A549 treated with DMSO at 1 μM for 4 hours (cell line): ENCODE measurements around the gene RAB8B. TPM values are rescaled to one million over a fixed set of nuclear protein-coding genes. Genes with fewer than 3 reads are reported as not detected.

Source experiments
- total RNA-seq: library from RNA; stranded (reverse); fragments of 200-300 nt; extraction: Qiagen RNA extraction; gene quantifications from 5 replicates; pipeline ENCODE4 v1.2.3, GENCODE V29; 2022; ENCODE audit warnings: low read depth

Gene RAB8B
- 9.9 to 18.8 TPM (median 16.7 TPM) in 5 replicates for total RNA-seq

DNA sequence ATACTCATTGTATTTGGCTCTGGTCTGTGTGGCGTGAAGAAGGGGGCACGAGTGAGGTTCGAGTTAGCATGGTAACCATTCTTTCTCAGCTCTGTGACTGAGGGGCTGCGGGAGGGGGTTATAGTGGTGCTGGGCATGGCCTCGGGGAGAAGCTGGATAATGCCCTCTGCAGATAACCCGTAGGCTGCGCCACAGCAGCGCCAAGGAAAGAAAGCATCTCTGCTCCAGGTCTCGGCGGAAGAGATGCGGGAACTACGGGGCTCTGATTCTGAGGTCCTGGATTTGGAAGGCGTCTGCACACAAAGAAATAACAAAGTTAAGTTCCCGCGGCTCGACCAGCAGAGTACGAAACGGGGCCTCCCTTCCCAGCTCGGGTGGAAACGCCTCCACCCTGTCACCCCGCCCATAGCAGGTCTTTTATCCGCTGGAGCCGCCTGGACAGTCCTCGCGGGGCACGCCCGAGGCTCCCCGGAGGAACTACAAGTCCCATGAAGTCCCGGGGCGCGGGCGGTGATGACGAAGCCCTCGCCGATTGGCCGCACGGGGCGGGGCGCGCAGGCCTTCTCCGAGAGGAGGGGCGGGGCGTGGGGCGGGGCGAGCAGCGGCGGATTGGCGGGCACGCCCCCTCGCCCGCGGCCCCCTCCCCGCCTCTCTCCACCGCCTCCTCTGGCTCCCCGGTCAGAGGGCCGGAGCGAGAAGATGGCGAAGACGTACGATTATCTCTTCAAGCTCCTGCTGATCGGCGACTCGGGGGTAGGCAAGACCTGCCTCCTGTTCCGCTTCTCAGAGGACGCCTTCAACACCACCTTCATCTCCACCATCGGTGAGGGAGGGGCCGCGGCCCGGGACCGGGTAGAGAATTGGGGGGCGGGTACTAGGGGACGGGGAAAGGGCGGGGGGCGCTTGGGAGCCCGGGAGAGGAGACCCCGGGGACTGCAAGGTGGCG is at the start of gene RAB8B:
Gene RAB8B (plus strand): TSS at position 681 of the 946 bp plus-strand sequence. CDS start 19 bp downstream, at position 700.

DNA sequence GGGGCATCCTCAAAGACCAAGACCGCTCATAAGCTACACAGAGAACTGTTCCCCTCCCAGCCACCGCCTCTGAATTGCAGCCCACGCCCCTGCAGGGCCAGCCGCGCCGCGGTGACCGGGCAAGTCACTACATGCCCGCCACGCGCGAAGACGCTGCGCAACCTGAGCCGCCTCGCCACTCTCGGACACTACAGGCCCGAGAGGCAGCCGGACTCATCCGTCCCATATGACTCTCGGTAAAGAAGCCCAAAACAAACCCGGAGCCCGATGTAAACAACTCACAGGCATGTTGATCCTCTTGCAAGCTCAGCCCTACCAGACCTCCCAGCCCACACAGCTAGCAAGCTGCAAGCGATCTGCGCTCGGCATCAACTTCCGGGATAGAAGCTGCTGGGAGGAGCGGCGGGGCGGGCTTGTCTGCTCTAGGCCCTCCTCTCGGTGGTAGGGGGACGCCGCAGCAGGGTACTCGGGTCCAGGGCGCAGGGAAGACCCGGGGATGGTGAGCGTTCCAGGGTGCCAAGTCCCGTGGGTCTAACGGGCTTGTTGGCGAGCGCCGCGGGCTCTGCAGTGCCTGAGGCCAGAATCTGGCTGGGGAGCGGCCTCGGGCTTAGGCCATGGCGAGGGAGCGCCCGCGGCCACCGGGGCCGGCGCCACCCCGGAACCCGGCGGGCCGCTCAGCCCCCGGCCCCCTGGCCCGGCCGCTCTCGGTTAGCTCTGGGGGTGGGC is 32.1 kb upstream of the RAB8B start, which contains the start of gene RPS27L:
Gene RPS27L (minus strand): TSS at position 360 of the 726 bp plus-strand sequence. CDS start 72 bp downstream, at position 288.

DNA sequence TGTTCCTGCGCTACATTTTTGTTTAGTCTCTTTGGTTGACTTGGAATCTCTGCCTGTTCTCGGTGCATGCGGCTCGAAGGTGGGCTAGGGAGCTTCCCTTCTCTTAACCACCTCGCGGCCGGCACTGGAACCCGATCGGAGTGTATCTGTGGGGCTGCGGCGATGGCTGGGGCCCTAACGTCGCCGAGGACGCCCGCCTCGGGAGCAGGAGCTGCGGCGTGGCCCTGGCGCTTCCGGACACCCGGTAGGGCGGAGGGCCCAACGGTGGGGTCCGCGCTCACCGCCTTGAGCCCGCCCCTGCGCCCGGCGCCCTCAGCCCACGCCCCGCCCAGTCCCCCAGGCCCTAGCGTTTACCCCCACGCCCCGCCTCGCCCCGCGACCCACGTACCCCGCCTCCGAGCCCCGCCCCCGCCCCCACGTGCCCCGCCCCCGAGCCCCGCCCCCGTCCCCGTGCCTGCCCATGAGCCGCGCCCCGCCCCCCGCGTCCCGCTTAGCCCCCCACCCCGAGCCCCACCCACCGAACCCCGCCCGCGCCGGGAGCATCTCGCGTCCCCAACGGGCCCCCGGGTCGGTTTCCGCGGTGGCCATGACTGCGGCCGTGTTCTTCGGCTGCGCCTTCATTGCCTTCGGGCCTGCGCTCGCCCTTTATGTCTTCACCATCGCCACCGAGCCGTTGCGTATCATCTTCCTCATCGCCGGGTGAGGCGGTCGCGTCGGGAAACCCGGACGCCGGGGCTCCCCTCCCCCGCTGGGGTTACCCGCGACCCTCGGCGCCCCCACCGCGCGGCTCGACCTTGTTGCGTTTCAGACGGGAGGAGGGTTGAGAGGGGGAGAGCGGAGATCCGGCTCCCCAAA is 87.9 kb downstream of the RAB8B start, which contains the start of gene APH1B:
Gene APH1B (plus strand): TSS at position 568 of the 855 bp plus-strand sequence. CDS start 19 bp downstream, at position 587.

Other genes with a start within 250 kb of the RAB8B start
- 465 to 572 TPM (median 495 TPM) in 5 replicates for gene TPM1, start 146.9 kb upstream of the RAB8B start, total RNA-seq
- gene LACTB, start 67.7 kb upstream of the RAB8B start, total RNA-seq: 23.4 to 32.5 TPM (median 27.5 TPM) in 5 replicates
- 359 to 433 TPM (median 395 TPM) in 5 replicates for gene RPS27L, start 32.1 kb upstream of the RAB8B start, total RNA-seq
- 16.0 to 23.5 TPM (median 22.5 TPM) in 5 replicates for gene APH1B, start 88.0 kb downstream of the RAB8B start, total RNA-seq
- gene CA12, start 192.2 kb downstream of the RAB8B start, total RNA-seq: 148 to 178 TPM (median 172 TPM) in 5 replicates